IPS-NIHi11 (cell line): ENCODE data around the gene NRIP1.

Source experiments
- DNase-seq: peaks from one replicate; pipeline ENCODE4 v3.0.0; 2012; ENCODE audit warnings: mixed read lengths, low spot score

NRIP1 gene

GRCh38 chr21:14911351-14911750 is 153.4 kb downstream of the NRIP1 start:
- no peak for DNase-seq
